Measurements from ENCODE around the gene MICB. TPM values are rescaled to one million over a fixed set of nuclear protein-coding genes. Genes with fewer than 3 reads are reported as not detected.
A peak's percentile ranks its signal among the peaks of the same experiment; 100 is the strongest.
"Not testable (repeated sequence)": the region's sequence is repeated elsewhere in the genome, so short reads cannot be mapped to it uniquely, and the experiment has no call there.

MICB gene
- total RNA-seq, 1 donor from 2014 or later: 3.7 TPM

DNA sequence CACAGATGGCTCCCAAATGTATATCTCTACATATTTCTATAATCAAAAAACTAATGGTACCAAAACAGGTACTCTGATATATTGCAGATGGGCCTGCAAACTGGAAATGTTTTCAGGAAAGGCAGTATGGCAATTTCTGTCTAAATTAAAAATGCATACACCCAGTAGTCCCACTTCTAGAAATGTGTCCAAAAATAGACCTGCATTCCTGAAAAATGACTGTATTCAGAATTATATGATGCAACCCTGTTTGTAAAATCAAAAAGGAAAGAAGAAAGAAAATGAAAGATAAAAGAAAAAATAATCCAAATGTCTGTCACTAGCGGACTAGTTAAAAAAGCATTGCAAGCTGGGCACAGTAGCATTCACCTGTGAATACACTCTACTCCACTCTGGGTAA, 12.9 kb upstream of the MICB start:
- H3K27me3 ChIP-seq (ENCODE audit: control insufficient read depth, insufficient read depth, low read length): no peaks in the 10 kb centered on the region
- no peaks in the 10 kb centered on the region for H3K36me3 ChIP-seq (ENCODE audit: control insufficient read depth, insufficient read depth, low read length)
- no peak overlapping the region for H3K4me3 ChIP-seq (ENCODE audit: low read depth, low read length)
- TF ChIP-seq, protein P1, sequence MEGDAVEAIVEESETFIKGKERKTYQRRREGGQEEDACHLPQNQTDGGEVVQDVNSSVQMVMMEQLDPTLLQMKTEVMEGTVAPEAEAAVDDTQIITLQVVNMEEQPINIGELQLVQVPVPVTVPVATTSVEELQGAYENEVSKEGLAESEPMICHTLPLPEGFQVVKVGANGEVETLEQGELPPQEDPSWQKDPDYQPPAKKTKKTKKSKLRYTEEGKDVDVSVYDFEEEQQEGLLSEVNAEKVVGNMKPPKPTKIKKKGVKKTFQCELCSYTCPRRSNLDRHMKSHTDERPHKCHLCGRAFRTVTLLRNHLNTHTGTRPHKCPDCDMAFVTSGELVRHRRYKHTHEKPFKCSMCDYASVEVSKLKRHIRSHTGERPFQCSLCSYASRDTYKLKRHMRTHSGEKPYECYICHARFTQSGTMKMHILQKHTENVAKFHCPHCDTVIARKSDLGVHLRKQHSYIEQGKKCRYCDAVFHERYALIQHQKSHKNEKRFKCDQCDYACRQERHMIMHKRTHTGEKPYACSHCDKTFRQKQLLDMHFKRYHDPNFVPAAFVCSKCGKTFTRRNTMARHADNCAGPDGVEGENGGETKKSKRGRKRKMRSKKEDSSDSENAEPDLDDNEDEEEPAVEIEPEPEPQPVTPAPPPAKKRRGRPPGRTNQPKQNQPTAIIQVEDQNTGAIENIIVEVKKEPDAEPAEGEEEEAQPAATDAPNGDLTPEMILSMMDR (IDR thresholded peaks at IDR 0.05; ENCODE audit: insufficient read depth, low read length, severe bottlenecking): no peak
- FAIRE-seq (no peak), DNase-seq (ENCODE audit: low read depth) (no peak)

DNA sequence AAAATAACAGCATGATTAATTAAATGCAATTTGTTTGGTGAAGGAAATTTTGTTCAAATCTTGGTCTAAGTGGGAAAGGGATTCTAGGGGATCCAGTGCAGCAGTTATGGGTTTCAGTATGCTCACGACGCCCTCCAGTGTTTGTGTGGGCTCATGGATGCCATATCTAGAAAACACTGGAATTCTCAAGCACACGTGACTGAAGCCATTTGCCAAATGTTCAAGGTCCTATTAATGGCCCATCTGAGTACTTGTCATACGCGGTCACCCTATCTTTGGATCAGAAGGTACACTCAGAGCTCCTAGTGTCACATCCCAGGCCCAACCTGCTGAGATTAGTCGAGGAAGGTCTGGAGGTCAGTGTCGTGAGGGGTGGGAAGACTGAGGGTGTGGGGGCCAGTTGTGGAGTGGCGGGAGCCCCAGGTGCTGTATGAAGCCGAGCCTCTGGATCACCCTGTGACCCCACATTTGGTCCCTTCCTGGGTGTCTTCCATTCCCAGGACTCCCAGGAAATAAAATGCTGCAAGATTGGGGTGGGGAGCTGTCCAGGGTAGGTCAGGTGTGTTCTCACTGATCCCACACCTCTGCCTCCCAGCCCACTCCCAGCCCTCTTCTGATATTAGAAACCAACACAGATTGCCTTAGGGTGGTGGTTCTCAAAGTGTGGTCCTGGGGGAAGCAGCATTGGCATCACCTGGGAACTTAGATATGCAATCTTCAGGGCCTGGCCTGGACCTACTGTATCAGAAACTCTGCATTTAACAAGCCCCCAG, 11.7 kb upstream of the MICB start:
- not testable (repeated sequence) for H3K4me3 ChIP-seq (ENCODE audit: low read depth, low read length); DNase-seq (ENCODE audit: low read depth); H3K27me3 ChIP-seq (ENCODE audit: control insufficient read depth, insufficient read depth, low read length); H3K36me3 ChIP-seq (ENCODE audit: control insufficient read depth, insufficient read depth, low read length); FAIRE-seq

DNA sequence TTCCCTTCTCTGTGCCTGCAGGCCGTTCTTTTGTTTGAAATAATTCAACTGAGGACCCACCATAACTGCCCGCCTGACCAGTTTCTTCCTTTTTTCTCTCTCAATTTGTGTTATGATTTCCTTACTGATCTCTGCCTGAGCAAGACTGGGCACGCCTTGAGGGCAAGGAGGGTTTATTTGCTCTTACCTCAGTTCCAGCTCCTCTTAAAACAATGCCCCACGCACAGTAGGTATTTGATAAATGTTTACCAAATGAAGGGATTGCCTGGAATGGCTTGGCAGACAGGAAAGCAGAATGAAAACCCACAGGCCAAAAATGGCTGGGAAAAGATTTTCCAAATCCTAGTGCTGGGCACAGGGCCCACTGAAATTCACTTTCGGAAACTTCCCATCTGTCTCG, 10.3 kb upstream of the MICB start:
- H3K4me3 ChIP-seq (ENCODE audit: low read depth, low read length); H3K36me3 ChIP-seq (ENCODE audit: control insufficient read depth, insufficient read depth, low read length); FAIRE-seq; H3K27me3 ChIP-seq (ENCODE audit: control insufficient read depth, insufficient read depth, low read length): not testable (repeated sequence)
- DNase-seq (ENCODE audit: low read depth): peak; percentile 75

DNA sequence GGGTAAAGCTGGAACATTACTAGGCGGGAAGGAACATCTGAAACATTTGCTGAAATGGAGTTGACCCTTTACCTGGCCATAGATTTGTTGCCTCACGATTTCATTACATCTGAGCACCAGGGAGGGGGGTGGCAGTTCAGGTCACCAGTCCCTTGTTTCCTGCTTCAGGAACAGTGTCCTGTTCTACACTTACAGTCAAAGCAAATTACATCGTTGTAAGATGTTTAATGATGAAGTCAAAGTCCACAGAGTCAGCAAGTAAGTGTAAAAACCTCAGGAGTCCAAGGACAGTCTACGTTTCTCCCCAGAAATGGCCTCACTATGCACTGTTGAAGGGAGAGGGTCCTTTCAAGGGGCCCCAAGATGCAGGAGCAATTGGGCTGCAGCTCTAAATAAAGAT, 8.9 kb upstream of the MICB start:
- TF ChIP-seq, protein P1 (IDR thresholded peaks at IDR 0.05; ENCODE audit: insufficient read depth, low read length, severe bottlenecking): no peak
- FAIRE-seq (no peak), DNase-seq (ENCODE audit: low read depth) (no peak)
- no peak overlapping the region for H3K4me3 ChIP-seq (ENCODE audit: low read depth, low read length)
- H3K36me3 ChIP-seq (ENCODE audit: control insufficient read depth, insufficient read depth, low read length): no peaks in the 10 kb centered on the region
- H3K27me3 ChIP-seq (ENCODE audit: control insufficient read depth, insufficient read depth, low read length): no peaks in the 10 kb centered on the region

DNA sequence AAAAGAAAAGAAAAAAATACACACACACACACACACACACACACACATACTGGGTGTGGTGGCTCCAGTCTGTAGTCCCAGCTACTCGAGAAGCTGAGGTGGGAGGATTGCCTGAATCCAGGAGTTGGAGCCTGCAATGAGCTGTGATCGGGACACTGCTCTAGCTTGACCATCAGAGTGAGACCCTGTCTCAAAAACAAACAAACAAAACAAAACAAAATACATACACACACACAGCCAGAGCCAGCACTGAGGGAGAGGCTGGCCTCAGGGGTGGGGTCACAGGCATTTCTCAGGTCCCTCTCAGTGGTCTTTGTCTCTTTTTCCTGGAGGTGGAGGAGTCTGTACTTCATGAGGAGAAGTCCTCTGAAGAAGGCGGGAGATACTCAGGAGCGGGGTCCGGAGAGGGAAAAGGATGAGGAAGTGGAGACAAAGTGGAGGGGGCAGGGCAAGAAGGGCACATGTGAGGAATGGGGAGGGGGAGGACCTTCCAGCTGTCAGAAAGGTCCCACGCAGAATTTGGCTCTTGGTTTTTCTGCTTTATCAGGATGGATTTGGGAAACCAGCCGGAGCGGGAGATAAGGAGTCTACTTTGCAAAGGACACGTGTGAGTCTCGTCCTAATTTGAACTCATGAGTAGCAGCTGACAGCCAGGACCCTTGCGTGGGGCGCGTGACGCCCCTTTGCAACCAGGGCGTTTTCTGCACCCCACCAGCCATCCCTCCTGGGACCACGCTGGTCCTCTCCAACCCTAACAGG, 7.7 kb upstream of the MICB start:
- FAIRE-seq (no peak), DNase-seq (ENCODE audit: low read depth) (no peak)
- Histone ChIP-seq H3K4me3 (ENCODE audit: low read depth, low read length) (no peak overlapping the region), H3K36me3 (ENCODE audit: control insufficient read depth, insufficient read depth, low read length) (no peaks in the 10 kb centered on the region), H3K27me3 (ENCODE audit: control insufficient read depth, insufficient read depth, low read length) (no peaks in the 10 kb centered on the region)
- TF ChIP-seq, protein P1 (IDR thresholded peaks at IDR 0.05; ENCODE audit: insufficient read depth, low read length, severe bottlenecking): no peak

DNA sequence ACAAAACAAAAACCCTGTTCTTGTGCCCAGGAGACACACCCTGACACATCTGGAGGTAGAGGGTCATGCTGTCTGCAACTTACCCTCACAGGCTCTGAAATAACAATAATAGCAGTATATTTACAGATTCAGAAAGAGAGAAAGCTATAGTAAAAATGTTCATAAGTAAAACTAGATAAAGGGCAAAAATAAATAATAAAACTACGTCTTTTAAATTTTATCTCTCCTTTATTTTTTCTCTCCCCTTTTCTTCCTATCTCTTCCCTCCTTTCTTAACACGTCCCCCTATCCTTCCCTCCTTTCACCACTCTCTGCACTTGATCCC, 4.4 kb upstream of the MICB start:
- not testable (repeated sequence) for H3K27me3 ChIP-seq (ENCODE audit: control insufficient read depth, insufficient read depth, low read length); DNase-seq (ENCODE audit: low read depth); FAIRE-seq; H3K36me3 ChIP-seq (ENCODE audit: control insufficient read depth, insufficient read depth, low read length)
- peak overlapping the region; percentile 53 for H3K4me3 ChIP-seq (ENCODE audit: low read depth, low read length)

DNA sequence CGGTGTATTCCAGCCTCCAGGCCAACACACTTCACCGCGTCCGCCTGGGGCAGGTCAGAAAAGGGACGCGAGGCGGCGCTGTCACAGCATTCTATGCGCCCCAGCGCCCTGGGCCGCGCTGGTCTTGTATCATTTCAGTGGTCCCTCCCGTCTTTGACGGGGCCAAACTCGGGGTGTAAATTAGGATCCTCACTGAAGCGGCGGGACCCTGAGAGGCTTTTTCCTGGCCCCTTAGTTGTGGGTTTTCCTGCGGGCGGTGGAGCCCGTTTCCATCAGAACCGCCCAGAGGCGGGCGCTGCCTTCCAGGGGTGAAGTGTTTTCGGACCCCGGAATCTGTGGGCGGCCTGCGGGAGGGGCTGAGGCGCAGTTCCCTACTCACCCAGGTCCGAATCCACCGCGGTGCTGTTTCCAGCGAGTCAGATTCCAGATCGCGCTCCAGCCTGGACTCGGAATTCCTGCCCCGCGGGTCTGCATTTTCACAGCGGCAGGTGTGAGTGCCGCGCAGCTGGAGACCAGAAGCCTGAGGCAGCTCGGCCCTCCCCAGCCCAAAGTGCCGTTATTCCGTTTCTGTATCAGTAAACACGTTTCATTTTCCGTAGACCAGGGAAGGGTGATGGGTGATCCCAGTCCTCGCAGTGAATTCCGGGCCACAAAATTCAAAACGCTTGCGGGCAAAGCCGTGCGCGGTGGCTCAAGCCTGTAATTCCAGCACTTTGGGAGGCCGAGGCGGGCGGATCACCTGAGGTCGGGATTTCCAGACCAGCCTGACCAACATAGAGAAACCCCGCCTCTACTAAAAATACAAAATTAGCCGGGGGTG, 3.9 kb upstream of the MICB start:
- H3K4me3 ChIP-seq (ENCODE audit: low read depth, low read length): peak overlapping the region; percentile 53
- H3K27me3 ChIP-seq (ENCODE audit: control insufficient read depth, insufficient read depth, low read length): no peaks in the 10 kb centered on the region
- FAIRE-seq (no peak), DNase-seq (ENCODE audit: low read depth) (peak; percentile 51)
- no peaks in the 10 kb centered on the region for H3K36me3 ChIP-seq (ENCODE audit: control insufficient read depth, insufficient read depth, low read length)
- TF ChIP-seq, protein P1 (IDR thresholded peaks at IDR 0.05; ENCODE audit: insufficient read depth, low read length, severe bottlenecking): peak; percentile 89

Data from bronchial epithelial cell (primary cell).